SJSA1 (cell line): ENCODE results near the gene DUS1L. TPM values are rescaled to one million over a fixed set of nuclear protein-coding genes. Genes with fewer than 3 reads are reported as not detected.

Source experiments
- DNase-seq, 2 experiments: peaks; one replicate each; pipeline ENCODE4 v3.0.0-alpha.2; 2015 to 2020; ENCODE audit warnings: low spot score in 2 of 2, low read depth in 1 of 2
- H3K27ac ChIP-seq: fragments of 250-450 bp; sonication (Bioruptor Pico); 2 replicates; pipeline ENCODE4 v1.5.1; 2020; ENCODE audit warnings: mild to moderate bottlenecking, moderate library complexity
- H3K27me3 ChIP-seq: fragments of 250-450 bp; sonication (Bioruptor Pico); replicated peaks from 2 replicates; pipeline ENCODE4 v1.5.1; 2020; ENCODE audit warnings: mild to moderate bottlenecking, moderate library complexity
- H3K36me3 ChIP-seq: fragments of 250-450 bp; sonication (Bioruptor Pico); 2 replicates; pipeline ENCODE4 v1.5.1; 2020; ENCODE audit warnings: mild to moderate bottlenecking
- H3K4me1 ChIP-seq: fragments of 250-450 bp; sonication (Bioruptor Pico); replicated peaks from 2 replicates; pipeline ENCODE4 v1.6.1; 2021; ENCODE audit warnings: mild to moderate bottlenecking
- H3K4me3 ChIP-seq: fragments of 250-450 bp; sonication (Bioruptor Pico); 2 replicates; pipeline ENCODE4 v1.5.1; 2020; ENCODE audit warnings: mild to moderate bottlenecking
- H3K9me3 ChIP-seq: fragments of 250-450 bp; sonication (Bioruptor Pico); replicated peaks from 2 replicates; pipeline ENCODE4 v1.5.1; 2020; ENCODE audit warnings: mild to moderate bottlenecking
- total RNA-seq: library from RNA; depleted of rRNA; stranded (reverse); fragments of >200 nt; shearing (Covaris generic); gene quantifications from 2 replicates; pipeline ENCODE4 v1.2.3, GENCODE V29; 2014; rRNA removed

The DUS1L gene
- total RNA-seq, 1 experiment from 2014 or later, result 181 TPM

DNA sequence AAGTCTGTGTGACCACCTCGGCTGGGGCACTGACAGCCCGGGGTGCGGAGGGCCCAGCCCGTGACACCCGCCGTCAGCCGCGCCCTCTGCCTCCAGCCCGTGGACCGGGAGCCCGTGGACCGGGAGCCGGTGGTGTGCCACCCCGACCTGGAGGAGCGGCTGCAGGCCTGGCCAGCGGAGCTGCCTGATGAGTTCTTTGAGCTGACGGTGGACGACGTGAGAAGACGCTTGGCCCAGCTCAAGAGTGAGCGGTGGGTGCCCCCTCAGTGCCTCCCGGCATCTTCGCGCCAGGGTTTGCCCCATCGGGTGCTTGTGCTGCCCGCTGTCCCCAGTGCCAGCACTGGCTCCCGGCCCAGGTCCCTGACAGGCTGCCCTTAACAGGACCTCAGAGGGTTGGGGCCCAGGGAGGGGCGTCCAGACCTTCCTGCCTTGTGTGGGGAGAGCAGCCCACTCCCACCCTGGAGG lies 56.6 kb downstream of the DUS1L start:
- no peaks in the 10 kb centered on the region for H3K27me3 ChIP-seq
- no peak overlapping the region for H3K27ac ChIP-seq
- DNase-seq, result no peak
- H3K9me3 ChIP-seq, result no peaks in the 10 kb centered on the region
- no peak overlapping the region for H3K4me3 ChIP-seq
- peaks cover 5% of the 10 kb centered on the region; the same call in 1 of the 2 replicates for H3K36me3 ChIP-seq
- H3K4me1 ChIP-seq, result peaks cover 40% of the 10 kb centered on the region

DNA sequence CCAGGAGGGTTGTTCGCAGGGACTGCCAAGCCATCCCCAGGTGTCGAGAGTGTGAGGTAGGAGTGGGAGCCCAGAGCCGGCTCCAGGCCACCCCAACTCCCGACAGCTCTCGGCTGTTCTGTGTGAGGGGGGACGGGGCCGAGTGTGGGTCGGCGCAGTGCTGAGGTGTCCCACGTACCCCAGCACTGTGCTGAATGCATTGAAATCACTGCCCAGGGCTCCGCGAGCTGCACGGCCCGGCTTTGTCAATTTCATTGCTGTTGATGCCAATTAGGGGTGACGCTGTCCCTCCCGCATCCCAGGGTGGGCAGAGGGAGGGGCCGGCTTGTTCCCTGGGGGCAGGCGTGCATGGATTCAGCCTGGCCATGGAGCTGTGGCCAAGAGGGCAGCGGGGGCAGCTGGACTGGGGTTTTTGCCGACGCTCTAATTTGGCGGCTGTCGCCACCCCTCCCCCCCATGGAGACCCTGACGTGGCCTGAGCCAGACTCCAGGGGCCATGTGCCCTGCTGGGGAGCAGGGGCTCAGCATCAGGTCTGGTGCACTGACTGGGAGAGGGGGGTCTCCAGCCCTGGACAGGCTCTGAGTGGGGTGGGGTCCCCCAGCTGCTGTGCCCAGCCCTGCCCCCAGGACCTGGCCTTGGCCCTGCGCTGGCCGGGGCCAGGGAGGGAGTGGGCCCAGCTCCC lies 57.2 kb downstream of the DUS1L start:
- no peak for DNase-seq
- H3K27me3 ChIP-seq, result no peaks in the 10 kb centered on the region
- H3K27ac ChIP-seq, result no peak overlapping the region
- no peaks in the 10 kb centered on the region for H3K9me3 ChIP-seq
- no peak overlapping the region for H3K4me3 ChIP-seq
- H3K4me1 ChIP-seq, result peaks cover 44% of the 10 kb centered on the region
- peaks cover 5% of the 10 kb centered on the region; the same call in 1 of the 2 replicates for H3K36me3 ChIP-seq

Other genes with a start within 250 kb of the DUS1L start
- 154 and 180 TPM in 2 replicates for gene MCRIP1, start 232.5 kb downstream of the DUS1L start, total RNA-seq
- gene PPP1R27, start 230.8 kb downstream of the DUS1L start, total RNA-seq, result not detected in 2 replicates
- gene P4HB, start 205.3 kb downstream of the DUS1L start, total RNA-seq, result 1,635 and 2,300 TPM in 2 replicates
- 276 and 304 TPM in 2 replicates for gene ARHGDIA, start 194.5 kb downstream of the DUS1L start, total RNA-seq
- 482 and 554 TPM in 2 replicates for gene ALYREF, start 174.2 kb downstream of the DUS1L start, total RNA-seq
- 416 and 712 TPM in 2 replicates for gene ANAPC11, start 174.1 kb downstream of the DUS1L start, total RNA-seq
- gene NPB, start 163.6 kb downstream of the DUS1L start, total RNA-seq, result 0.56 and 0.84 TPM in 2 replicates
- gene PCYT2, start 154.4 kb downstream of the DUS1L start, total RNA-seq, result 68.8 and 74.2 TPM in 2 replicates
- gene SIRT7, start 147.6 kb downstream of the DUS1L start, total RNA-seq, result 23.9 and 34.7 TPM in 2 replicates
- 25.2 and 30.9 TPM in 2 replicates for gene MAFG, start 138.1 kb downstream of the DUS1L start, total RNA-seq
- 67.3 and 83.5 TPM in 2 replicates for gene PYCR1, start 128.5 kb downstream of the DUS1L start, total RNA-seq
- not detected in 2 replicates for gene MYADML2, start 118.6 kb downstream of the DUS1L start, total RNA-seq
- gene NOTUM, start 104.6 kb downstream of the DUS1L start, total RNA-seq, result 1.4 and 2.4 TPM in 2 replicates
- gene ASPSCR1, start 88.2 kb downstream of the DUS1L start, total RNA-seq, result 38.5 and 55.4 TPM in 2 replicates
- gene CENPX, start 42.9 kb downstream of the DUS1L start, total RNA-seq, result 180 and 261 TPM in 2 replicates
- 35.2 and 41.2 TPM in 2 replicates for gene LRRC45, start 42.5 kb downstream of the DUS1L start, total RNA-seq
- gene RAC3, start 34.1 kb downstream of the DUS1L start, total RNA-seq, result 9.9 TPM in 2 replicates
- gene DCXR, start 28.1 kb downstream of the DUS1L start, total RNA-seq, result 128 and 176 TPM in 2 replicates
- 16.7 and 23.8 TPM in 2 replicates for gene RFNG, start 14.0 kb downstream of the DUS1L start, total RNA-seq
- 223 and 226 TPM in 2 replicates for gene GPS1, start 13.9 kb downstream of the DUS1L start, total RNA-seq
- 54.6 and 77.6 TPM in 2 replicates for gene FASN, start 32.4 kb upstream of the DUS1L start, total RNA-seq
- 8.2 and 9.4 TPM in 2 replicates for gene CCDC57, start 147.0 kb upstream of the DUS1L start, total RNA-seq
- gene SLC16A3, start 163.2 kb upstream of the DUS1L start, total RNA-seq, result 149 and 249 TPM in 2 replicates
- 26.0 and 33.7 TPM in 2 replicates for gene CSNK1D, start 207.9 kb upstream of the DUS1L start, total RNA-seq